Muscle layer of duodenum (tissue), 2 donors: ENCODE measurements around the gene NPBWR2.

Experiments
- H3K27ac ChIP-seq: one replicate; pipeline ENCODE4 v1.7.0; 2013; ENCODE audit warnings: mild to moderate bottlenecking, low read length
- H3K27me3 ChIP-seq: one replicate; pipeline ENCODE4 v1.7.0; 2013; ENCODE audit warnings: low read depth, mild to moderate bottlenecking, control low read depth, low read length
- H3K36me3 ChIP-seq, 2 donors: one replicate each; pipeline ENCODE4 v1.7.0; 2013; ENCODE audit warnings: low read length in 2 of 2, control low read depth in 1 of 2, mild to moderate bottlenecking in 1 of 2; ENCODE audit not compliant: insufficient read depth in 2 of 2, control insufficient read depth in 1 of 2
- H3K4me1 ChIP-seq, 2 donors: one replicate each; pipeline ENCODE4 v1.7.0; 2013; ENCODE audit warnings: low read length in 2 of 2, mild to moderate bottlenecking in 2 of 2, control low read depth in 1 of 2, moderate library complexity in 1 of 2; ENCODE audit not compliant: insufficient read depth in 2 of 2, control insufficient read depth in 1 of 2
- H3K4me3 ChIP-seq, 2 donors: one replicate each; pipeline ENCODE4 v1.7.0; 2013; ENCODE audit warnings: low read length in 2 of 2, low read depth in 1 of 2, mild to moderate bottlenecking in 1 of 2
- H3K9me3 ChIP-seq, 2 donors: one replicate each; pipeline ENCODE4 v1.7.0; 2013; ENCODE audit warnings: low read length in 2 of 2, control low read depth in 1 of 2, mild to moderate bottlenecking in 1 of 2; ENCODE audit not compliant: control insufficient read depth in 1 of 2
- donor health status: healthy.

The NPBWR2 gene

DNA sequence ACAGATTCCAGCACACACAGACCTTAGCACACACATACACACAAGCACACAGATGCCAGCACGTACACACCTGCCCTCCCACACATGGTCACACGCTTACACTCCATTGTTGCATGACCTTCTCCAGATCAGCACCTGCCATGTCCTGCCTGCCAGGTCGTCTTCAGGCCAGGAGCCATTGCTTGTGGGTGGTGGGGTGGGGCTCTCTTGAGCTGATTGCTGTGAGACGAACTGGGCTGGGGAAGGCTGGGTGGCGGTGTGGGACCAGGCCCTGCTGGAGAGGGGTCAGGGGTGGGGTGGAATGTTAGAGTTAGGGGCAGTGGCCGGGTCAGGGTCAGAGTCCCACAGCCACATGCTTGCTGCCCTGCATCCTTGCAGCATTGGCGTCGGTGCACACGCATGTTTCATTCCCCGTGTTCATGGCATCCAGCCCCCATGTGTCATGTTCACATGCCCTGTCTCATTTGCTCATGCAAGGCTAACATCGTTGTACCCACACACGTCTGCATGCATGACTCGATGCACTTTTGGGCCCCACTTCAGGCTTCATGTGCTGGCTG lies 6.5 kb upstream of the NPBWR2 start:
- no peaks in the 10 kb centered on the region for H3K27me3 ChIP-seq
- H3K9me3 ChIP-seq = no peaks in the 10 kb centered on the region
- H3K4me3 ChIP-seq = no peak overlapping the region
- H3K27ac ChIP-seq = no peak overlapping the region
- no peaks in the 10 kb centered on the region for H3K36me3 ChIP-seq
- H3K4me1 ChIP-seq = no peaks in the 10 kb centered on the region

DNA sequence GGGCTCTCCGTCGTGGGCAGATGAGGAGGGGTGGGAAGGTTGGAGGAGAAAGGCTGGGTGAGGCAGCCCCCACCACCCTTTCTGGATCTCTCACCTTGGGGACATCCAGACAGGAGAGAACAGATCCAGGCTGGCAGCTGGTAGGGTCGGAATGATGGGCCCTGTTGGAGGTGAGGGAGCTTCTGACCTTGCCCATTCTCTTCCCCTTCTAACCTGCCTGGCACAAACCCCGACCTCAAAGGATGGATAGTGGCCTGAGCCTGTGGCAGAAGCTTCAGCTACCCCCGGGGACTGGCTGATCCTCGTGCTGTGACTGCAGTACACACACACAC lies 6.0 kb upstream of the NPBWR2 start:
- Histone ChIP-seq H3K27me3 (no peaks in the 10 kb centered on the region), H3K9me3 (no peaks in the 10 kb centered on the region)

DNA sequence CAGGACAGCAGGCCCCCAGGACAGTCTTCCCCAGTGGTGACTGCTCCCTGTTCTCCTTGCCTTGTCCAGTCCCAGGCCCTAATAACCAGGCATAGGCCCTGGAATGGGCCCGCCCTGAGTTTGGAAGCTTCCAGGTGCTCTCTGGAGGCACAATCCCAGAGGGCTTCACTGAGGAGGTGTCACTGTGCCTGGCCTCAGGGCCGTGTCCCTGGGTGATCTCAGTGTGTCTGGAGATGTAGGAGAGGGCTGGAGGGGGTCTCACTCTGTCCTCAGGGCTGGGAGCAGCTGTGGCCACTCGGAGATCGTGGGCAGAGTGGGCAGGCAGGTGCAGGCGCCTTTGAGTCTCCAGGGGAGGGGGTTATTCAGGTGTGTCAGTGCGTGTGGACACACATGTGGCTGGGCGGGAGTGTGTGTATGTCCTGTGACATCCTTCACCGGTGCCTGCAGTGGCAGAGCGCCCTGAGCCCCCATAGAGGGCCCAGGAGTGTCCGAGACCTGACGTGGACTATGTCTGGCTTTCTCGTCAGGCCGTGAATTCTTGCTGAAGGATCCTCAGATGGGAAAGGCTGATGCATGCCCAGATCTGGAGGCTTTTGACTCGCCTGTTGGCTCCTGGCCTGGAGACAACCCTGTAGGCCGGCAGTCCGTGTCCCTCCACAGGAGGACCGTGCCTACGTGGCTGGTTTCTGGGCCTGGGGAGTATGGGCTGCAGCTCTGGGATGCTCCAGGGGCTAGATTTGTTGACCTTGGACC lies 5.5 kb upstream of the NPBWR2 start:
- H3K27me3 ChIP-seq = no peaks in the 10 kb centered on the region
- H3K4me3 ChIP-seq = no peak overlapping the region
- no peak overlapping the region for H3K27ac ChIP-seq
- H3K9me3 ChIP-seq = no peaks in the 10 kb centered on the region
- H3K4me1 ChIP-seq = no peaks in the 10 kb centered on the region
- no peaks in the 10 kb centered on the region for H3K36me3 ChIP-seq

More for the DNA sequence above, 6.0 kb upstream of the NPBWR2 start:
- Histone ChIP-seq H3K27ac (no peak overlapping the region), H3K36me3 (no peaks in the 10 kb centered on the region), H3K4me3 (no peak overlapping the region), H3K4me1 (no peaks in the 10 kb centered on the region)

DNA sequence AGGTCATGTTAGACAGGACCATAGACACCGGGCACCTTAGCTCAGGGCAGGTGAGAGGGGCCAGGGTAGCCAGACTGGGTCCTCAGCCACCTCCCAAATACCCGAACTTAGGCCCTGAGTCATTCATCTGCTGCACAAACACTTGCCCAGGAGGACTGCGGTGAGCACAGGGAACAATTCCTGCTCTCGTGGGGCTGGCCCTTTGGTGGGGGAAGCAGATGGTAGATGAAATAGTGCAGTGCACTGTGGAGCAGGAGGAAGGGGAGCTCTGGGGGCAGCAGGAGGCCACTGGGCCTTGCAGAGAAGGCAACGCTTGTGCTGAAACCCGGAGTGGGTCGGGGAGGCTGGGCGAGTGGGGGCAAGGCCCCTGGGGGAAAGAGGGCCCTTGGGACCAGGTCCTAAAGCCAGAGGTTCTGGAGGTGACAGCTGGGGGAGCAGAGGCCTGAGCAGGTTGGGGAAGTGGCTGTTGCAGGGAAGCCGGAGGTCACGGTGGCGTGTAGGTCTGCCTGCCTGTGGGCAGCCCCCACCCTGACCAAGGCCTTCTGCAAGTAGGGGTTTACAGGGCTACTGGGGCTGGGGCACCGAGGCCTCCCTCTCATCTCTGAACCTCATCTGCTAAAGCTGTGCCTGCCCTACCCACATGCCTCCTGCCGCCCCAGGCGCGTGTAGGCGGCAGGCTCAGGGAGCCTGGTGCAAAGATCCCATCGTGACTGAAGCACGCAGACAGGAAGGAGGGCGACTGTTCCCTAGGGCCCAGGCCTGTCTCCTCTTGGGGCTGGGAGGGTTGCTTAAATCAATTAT lies 4.7 kb upstream of the NPBWR2 start:
- no peaks in the 10 kb centered on the region for H3K9me3 ChIP-seq
- H3K27ac ChIP-seq = no peak overlapping the region

DNA sequence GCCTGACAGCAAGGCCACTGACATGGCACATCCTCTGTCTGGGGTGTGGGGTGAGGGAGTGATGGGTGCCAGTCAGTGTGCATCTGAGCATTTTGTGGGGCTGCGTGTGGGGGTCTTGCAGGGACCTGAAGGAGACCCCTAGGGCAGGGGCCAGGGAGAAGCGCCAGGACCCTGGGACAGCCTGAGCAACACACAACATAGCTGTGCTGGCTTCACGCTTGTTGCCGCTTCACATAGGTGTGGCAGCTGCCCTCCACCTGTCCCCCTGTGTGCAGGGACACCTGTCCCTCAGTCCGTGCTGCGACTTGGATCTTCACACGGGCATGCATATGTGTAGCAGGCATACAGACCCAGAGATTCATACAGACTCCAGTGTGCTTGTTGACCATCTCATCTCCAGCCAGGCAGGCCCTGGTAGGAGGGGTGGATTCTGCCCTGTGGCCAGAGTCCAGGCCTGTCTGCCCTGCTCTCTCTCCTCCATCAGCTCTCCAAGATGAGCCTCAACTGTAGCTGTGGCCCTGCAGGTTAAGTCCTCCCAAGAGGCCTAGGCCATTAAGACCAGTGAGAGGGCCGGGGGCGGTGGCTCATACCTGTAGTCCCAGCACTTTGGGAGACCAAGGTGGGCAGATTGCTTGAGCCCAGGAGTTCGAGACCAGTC lies 3.2 kb upstream of the NPBWR2 start:
- no peaks in the 10 kb centered on the region for H3K4me1 ChIP-seq
- H3K9me3 ChIP-seq = no peaks in the 10 kb centered on the region
- no peak overlapping the region for H3K27ac ChIP-seq
- no peak overlapping the region for H3K4me3 ChIP-seq
- no peaks in the 10 kb centered on the region for H3K36me3 ChIP-seq
- H3K27me3 ChIP-seq = no peaks in the 10 kb centered on the region

More for the DNA sequence above, 4.7 kb upstream of the NPBWR2 start:
- no peaks in the 10 kb centered on the region for H3K4me1 ChIP-seq
- H3K27me3 ChIP-seq = no peaks in the 10 kb centered on the region
- H3K4me3 ChIP-seq = no peak overlapping the region
- H3K36me3 ChIP-seq = no peaks in the 10 kb centered on the region

DNA sequence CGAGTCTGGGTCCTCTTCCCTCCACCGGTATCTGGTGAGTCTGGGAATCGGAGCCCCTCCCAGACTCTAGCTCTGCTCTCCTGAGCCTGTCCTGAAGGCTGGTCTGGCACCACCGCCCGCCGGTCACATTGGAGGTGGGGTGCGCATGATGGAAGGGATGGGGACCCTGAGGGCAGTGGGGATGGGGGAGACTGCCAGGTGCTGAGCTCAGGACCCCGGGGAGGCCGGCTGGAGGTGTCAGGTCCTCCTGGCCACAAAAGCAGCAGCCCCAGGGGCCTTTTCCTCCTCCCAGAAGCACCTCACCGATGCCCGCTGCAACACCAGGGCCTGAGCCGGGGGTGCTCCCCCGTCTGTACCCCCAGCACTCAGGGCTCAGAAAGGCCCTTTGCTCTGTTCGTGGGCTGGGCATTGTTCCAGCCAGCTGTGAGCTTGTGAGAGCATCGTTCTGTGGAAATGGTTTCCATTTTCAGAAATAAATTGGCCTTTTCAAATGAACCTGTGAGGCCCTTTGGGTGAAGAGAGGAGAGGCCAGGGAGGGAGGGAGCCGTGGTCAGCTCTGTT lies 2.5 kb upstream of the NPBWR2 start:
- Histone ChIP-seq H3K36me3 (no peaks in the 10 kb centered on the region), H3K4me3 (no peak overlapping the region), H3K4me1 (no peaks in the 10 kb centered on the region), H3K9me3 (no peaks in the 10 kb centered on the region), H3K27ac (no peak overlapping the region), H3K27me3 (no peaks in the 10 kb centered on the region)

DNA sequence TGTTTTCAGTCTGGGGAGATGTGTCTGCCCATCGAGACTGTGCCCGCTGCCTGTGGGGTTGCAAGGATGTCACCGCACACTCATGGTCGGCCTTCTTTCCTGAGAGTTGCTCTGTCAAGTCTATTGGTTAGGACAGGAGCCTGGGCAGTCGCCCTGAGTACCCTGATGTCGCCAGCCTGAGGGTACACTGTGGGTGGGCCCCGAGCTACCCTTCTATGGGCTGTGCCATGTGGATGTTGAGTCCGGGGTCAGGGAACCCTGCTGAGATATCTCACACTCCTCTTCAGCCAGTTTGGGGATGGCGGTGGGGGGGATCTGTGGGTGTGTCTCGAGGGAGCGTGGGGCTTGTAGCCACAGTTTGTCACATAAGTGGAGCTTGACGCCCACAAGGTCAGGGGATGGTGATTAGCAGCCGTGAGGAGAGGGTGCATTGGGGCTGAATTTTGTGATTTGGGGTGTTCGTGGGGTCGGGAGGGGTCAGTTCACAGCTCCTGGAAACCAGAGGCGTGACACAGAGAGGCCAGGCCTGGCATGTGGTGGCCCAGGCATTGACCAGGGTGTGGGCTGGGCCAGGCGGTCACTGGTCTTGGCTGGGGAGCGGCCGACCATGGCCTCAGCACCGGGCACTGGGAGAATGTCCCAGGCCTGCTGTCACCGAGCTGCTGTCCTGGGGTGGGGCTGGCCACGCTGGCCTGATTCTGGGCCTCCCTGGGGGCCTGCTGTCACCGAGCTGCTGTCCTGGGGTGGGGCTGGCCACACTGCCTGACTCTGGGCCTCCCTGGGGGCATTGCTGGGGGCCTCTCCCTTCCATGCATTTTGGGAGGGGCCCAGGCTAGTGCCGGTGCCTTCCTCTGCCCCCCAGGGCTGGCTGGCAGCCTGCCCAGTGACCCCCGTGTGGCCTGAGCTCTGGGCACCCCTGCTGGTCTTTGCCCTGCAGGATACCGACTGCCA lies 1.6 kb upstream of the NPBWR2 start:
- Histone ChIP-seq H3K4me1 (no peaks in the 10 kb centered on the region), H3K27me3 (no peaks in the 10 kb centered on the region), H3K9me3 (no peaks in the 10 kb centered on the region), H3K27ac (no peak overlapping the region), H3K4me3 (no peak overlapping the region), H3K36me3 (no peaks in the 10 kb centered on the region)

DNA sequence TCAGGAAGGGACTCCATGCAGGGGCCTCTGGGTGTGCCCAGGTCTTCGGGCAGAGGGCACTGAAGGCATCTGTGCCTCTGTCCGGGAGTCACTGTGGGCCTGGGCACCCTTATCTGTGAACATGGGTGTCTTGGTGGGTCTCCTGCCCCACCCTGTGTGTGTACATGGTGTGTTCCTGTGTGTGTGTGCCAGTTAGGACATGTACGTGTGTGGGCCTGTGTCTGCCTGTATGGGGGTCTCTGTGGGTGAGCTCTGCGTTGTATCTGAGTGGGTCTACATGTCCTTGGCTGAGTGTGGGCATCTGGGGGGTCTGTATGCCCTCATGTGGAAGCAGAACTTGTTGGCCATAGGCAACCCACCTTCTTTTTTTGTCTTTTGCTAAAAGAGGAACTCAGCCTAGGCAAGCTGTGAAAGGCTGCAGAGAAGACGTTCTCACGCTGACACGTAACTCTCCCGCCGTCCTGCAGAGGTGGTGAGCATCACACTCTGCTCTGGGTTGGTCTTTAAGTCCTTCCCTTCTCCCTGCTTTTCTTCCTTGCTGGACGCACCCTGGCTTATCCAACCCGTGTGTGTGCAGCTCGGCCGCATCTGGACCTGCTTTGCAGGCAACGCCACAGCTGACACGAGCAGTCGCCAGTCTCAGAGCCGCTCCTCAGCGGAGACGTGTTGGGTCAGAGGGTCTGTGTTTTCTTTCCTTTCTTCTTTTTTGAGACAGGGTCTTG lies 532 bp upstream of the NPBWR2 start:
- no peaks in the 10 kb centered on the region for H3K36me3 ChIP-seq
- no peaks in the 10 kb centered on the region for H3K9me3 ChIP-seq
- H3K4me3 ChIP-seq = no peak overlapping the region
- H3K27ac ChIP-seq = no peak overlapping the region
- peaks cover 3% of the 10 kb centered on the region for H3K27me3 ChIP-seq
- H3K4me1 ChIP-seq = no peaks in the 10 kb centered on the region

DNA sequence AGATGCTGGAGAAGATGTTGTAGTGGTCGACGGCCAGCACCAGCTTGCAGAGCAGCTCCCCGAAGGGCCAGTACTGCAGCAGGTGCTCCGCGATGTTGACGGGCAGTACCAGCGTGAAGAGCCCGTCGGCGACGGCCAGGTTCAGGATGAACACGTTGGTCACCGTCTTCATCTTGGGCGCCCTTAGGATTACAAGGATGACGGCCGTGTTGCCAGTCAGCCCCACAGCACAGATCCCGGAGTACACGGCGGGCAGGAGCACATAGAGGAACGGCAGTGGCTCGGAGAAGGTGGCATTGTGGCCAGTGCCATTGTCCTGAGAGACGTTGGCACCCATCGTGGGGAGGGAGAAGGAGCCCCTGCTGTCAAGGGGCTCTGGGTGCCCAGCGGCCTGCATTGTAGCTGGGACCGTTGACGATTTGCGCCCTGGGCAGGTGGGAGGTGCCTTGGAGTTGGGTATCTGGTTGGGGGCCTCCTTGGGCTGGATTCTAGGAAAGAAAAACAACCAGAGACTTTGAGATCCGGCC lies 867 bp downstream of the NPBWR2 start:
- H3K4me1 ChIP-seq = peaks cover 0 to 7% of the 10 kb centered on the region in 2 donors
- H3K4me3 ChIP-seq = no peak overlapping the region
- peaks cover 10% of the 10 kb centered on the region for H3K27me3 ChIP-seq
- no peak overlapping the region for H3K27ac ChIP-seq
- no peaks in the 10 kb centered on the region for H3K9me3 ChIP-seq
- H3K36me3 ChIP-seq = no peaks in the 10 kb centered on the region
